Gastrocnemius medialis (tissue), 4 donors: ENCODE measurements around the gene NR5A1. TPM values are rescaled to one million over a fixed set of nuclear protein-coding genes. Genes with fewer than 3 reads are reported as not detected.

Experiments
- ATAC-seq, 2 donors: fragments of 150-250 bp; one replicate each; pipeline ENCODE4 v1.9.1; 2016
- DNase-seq, 2 donors: peaks; one replicate each; pipeline ENCODE4 v3.0.0-alpha.2; 2019
- H3K27ac ChIP-seq, 4 donors: fragments of 200-600 bp; sonication (generic); 1 replicate in 1 of 4; 2 replicates in 3 of 4; pipeline ENCODE4 v1.5.1; 2016 to 2018; ENCODE audit warnings: mild to moderate bottlenecking in 2 of 4, moderate library complexity in 1 of 4
- H3K27me3 ChIP-seq, 3 donors: fragments of 200-600 bp; sonication (generic) in 2 of 3; 1 replicate in 1 of 3; 2 replicates in 2 of 3; pipeline versions ENCODE4 v1.5.1 to v1.6.0; 2016 to 2019; ENCODE audit warnings: mild to moderate bottlenecking in 1 of 3, moderate library complexity in 1 of 3
- H3K36me3 ChIP-seq, 2 donors: fragments of 200-600 bp; sonication (generic) in 1 of 2; one replicate each; pipeline ENCODE4 v1.5.1; 2017 to 2018
- H3K4me1 ChIP-seq, 2 donors: fragments of 200-600 bp; sonication (generic) in 1 of 2; one replicate each; pipeline ENCODE4 v1.5.1; 2016 to 2017; ENCODE audit warnings: mild to moderate bottlenecking in 2 of 2
- H3K4me3 ChIP-seq, 4 donors: fragments of 200-600 bp; sonication (generic) in 3 of 4; 1 replicate in 1 of 4; 2 replicates in 3 of 4; pipeline ENCODE4 v1.5.1; 2016 to 2019; ENCODE audit warnings: mild to moderate bottlenecking in 2 of 4
- H3K9me3 ChIP-seq, 3 donors: fragments of 200-600 bp; sonication (generic) in 2 of 3; 1 replicate in 1 of 3; 2 replicates in 2 of 3; pipeline ENCODE4 v1.5.1; 2016 to 2019
- CTCF ChIP-seq, 5 experiments: fragments of 450-650 bp in 3 of 5; fragments of 200-600 bp in 2 of 5; sonication (generic) in 2 of 5; IDR thresholded peaks in 4 of 5; conservative IDR thresholded peaks in 1 of 5; 1 replicate in 4 of 5; 2 replicates in 1 of 5; pipeline ENCODE4 v1.5.1; 2016 to 2019; ENCODE audit warnings: antibody characterized with exemption in 5 of 5, mild to moderate bottlenecking in 3 of 5, moderate library complexity in 3 of 5
- POLR2A ChIP-seq, 2 donors: fragments of 450-650 bp; IDR thresholded peaks; one replicate each; pipeline ENCODE4 v1.6.1; 2017; ENCODE audit warnings: antibody characterized with exemption in 2 of 2, mild to moderate bottlenecking in 2 of 2, moderate library complexity in 2 of 2
- in situ Hi-C, 4 donors: fragments of 200-750 bp; cut with MboI; loops; one replicate each; pipeline versions ENCODE4 v1.15.0 to v1.8.0; 2017; ENCODE audit warnings: low sequenced_read_pairs in 4 of 4
- intact Hi-C: fragments of 100-400 bp; cut with DNase I; formaldehyde crosslinking; loops from one replicate; pipeline ENCODE4 v1.15.1; 2023; ENCODE audit warnings: low total_unique reads
- total RNA-seq, 4 donors: library from RNA; depleted of rRNA; stranded (reverse); fragments of >200 nt; gene quantifications; one replicate each; pipeline versions ENCODE4 v1.1.0 to v1.2.3, GENCODE V29; 2016

Gene NR5A1
- total RNA-seq, 4 donors from 2014 or later: not detected

- in situ Hi-C loops: no loop called here
- intact Hi-C loops: no loop called here
Measured at GRCh38 chr9:124450241-124450924, 56.8 kb downstream of the NR5A1 start, which contains the start of gene ADGRD2. ADGRD2 (plus strand) TSS chr9:124450451; CDS start chr9:124451667, 1,216 bp downstream.

GRCh38 chr9:124449381-124450151, 57.6 kb downstream of the NR5A1 start:
- Histone ChIP-seq H3K27ac (no peak overlapping the region), H3K4me3 (no peak overlapping the region), H3K27me3 (peaks cover 34 to 49% (median 46%) of the 10 kb centered on the region in 3 donors), H3K9me3 (no peaks in the 10 kb centered on the region), H3K4me1 (peaks cover 0 to 4% of the 10 kb centered on the region in 2 donors), H3K36me3 (no peaks in the 10 kb centered on the region)
- ATAC-seq: no peak
- no peak for TF ChIP-seq CTCF (IDR thresholded peaks at IDR 0.05 in 4 of 5, conservative IDR thresholded peaks at IDR 0.05 in 1 of 5)
- no peak for TF ChIP-seq POLR2A (IDR thresholded peaks at IDR 0.05)
- no peak for DNase-seq
- intact Hi-C loops: no loop called here
- in situ Hi-C loops: no loop called here

More at GRCh38 chr9:124450241-124450924, 56.8 kb downstream of the NR5A1 start, which contains the start of gene ADGRD2:
- peaks cover 34 to 50% (median 46%) of the 10 kb centered on the region in 3 donors for H3K27me3 ChIP-seq
- ATAC-seq: no peak
- H3K9me3 ChIP-seq: no peaks in the 10 kb centered on the region
- no peak within 1 kb of the TSS for H3K4me3 ChIP-seq
- peaks cover 0 to 4% of the 10 kb centered on the region in 2 donors for H3K4me1 ChIP-seq
- H3K27ac ChIP-seq: no peak within 1 kb of the TSS
- TF ChIP-seq POLR2A (IDR thresholded peaks at IDR 0.05): no peak
- no peak for TF ChIP-seq CTCF (IDR thresholded peaks at IDR 0.05 in 4 of 5, conservative IDR thresholded peaks at IDR 0.05 in 1 of 5)
- H3K36me3 ChIP-seq: no peaks in the 10 kb centered on the region
- DNase-seq: no peak

GRCh38 chr9:124448019-124448418, 59.2 kb downstream of the NR5A1 start:
- intact Hi-C loops: no loop called here
- ATAC-seq: no peak
- DNase-seq: no peak
- Histone ChIP-seq H3K36me3 (no peaks in the 10 kb centered on the region), H3K27ac (no peak overlapping the region), H3K4me1 (no peaks in the 10 kb centered on the region), H3K27me3 (peaks cover 32 to 37% (median 37%) of the 10 kb centered on the region in 3 donors), H3K4me3 (no peak overlapping the region), H3K9me3 (no peaks in the 10 kb centered on the region)
- TF ChIP-seq CTCF (IDR thresholded peaks at IDR 0.05 in 4 of 5, conservative IDR thresholded peaks at IDR 0.05 in 1 of 5): no peak
- in situ Hi-C loops: no loop called here

- intact Hi-C loops: no loop called here
- no peaks in the 10 kb centered on the region for H3K36me3 ChIP-seq
- no peak for ATAC-seq
- H3K27ac ChIP-seq: no peak overlapping the region
- H3K27me3 ChIP-seq: peaks cover 25 to 30% (median 29%) of the 10 kb centered on the region in 3 donors
- no peaks in the 10 kb centered on the region for H3K4me1 ChIP-seq
- in situ Hi-C loops: no loop called here
- no peak for TF ChIP-seq CTCF (IDR thresholded peaks at IDR 0.05 in 4 of 5, conservative IDR thresholded peaks at IDR 0.05 in 1 of 5)
- no peak for TF ChIP-seq POLR2A (IDR thresholded peaks at IDR 0.05)
- no peak overlapping the region for H3K4me3 ChIP-seq
- DNase-seq: no peak
- H3K9me3 ChIP-seq: no peaks in the 10 kb centered on the region
Measured at GRCh38 chr9:124447297-124447661, 59.9 kb downstream of the NR5A1 start.
